Keratinocyte (primary cell): ENCODE data around the gene ADSL. TPM values are rescaled to one million over a fixed set of nuclear protein-coding genes. Genes with fewer than 3 reads are reported as not detected.

Source experiments
- DNase-seq: peaks from one replicate; pipeline ENCODE4 v3.0.0-alpha.2; 2011; ENCODE audit warnings: low read depth, missing footprints, low spot score
- FAIRE-seq: peaks from 2 replicates; lab custom pipeline; 2011; peaks lifted over from hg19 to GRCh38; lab: Jason Lieb, UNC
- H2AFZ ChIP-seq: 2 replicates; pipeline ENCODE4 v1.6.0; 2012; ENCODE audit warnings: low read length, control low read depth, inconsistent platforms; ENCODE audit not compliant: control insufficient read depth
- H3K27ac ChIP-seq: 2 replicates; pipeline ENCODE4 v1.5.1; 2011; ENCODE audit warnings: low read length; ENCODE audit not compliant: control insufficient read depth, insufficient read depth
- H3K27me3 ChIP-seq: 3 replicates; pipeline ENCODE4 v1.6.0; 2011; ENCODE audit warnings: low read length; ENCODE audit not compliant: control insufficient read depth, insufficient read depth; ENCODE audit errors: extremely low read depth
- H3K36me3 ChIP-seq, 2 experiments: 2 replicates in 1 of 2; 3 replicates in 1 of 2; pipeline ENCODE4 v1.5.1; 2011; ENCODE audit warnings: low read length in 2 of 2, mild to moderate bottlenecking in 1 of 2; ENCODE audit not compliant: control insufficient read depth in 2 of 2, insufficient read depth in 2 of 2; ENCODE audit errors: extremely low read depth in 1 of 2
- H3K4me1 ChIP-seq: 3 replicates; pipeline ENCODE4 v1.5.1; 2011; ENCODE audit warnings: low read length; ENCODE audit not compliant: control insufficient read depth, insufficient read depth; ENCODE audit errors: extremely low read depth
- H3K4me2 ChIP-seq: 3 replicates; pipeline ENCODE4 v1.6.0; 2011; ENCODE audit warnings: low read depth, low read length; ENCODE audit not compliant: control insufficient read depth, insufficient read depth; ENCODE audit errors: extremely low read depth
- H3K4me3 ChIP-seq, 3 experiments: fragments of 200-600 bp in 1 of 3; sonication (generic) in 1 of 3; 2 replicates in 2 of 3; 3 replicates in 1 of 3; pipeline ENCODE4 v1.5.1; 2011 to 2016; ENCODE audit warnings: low read length in 3 of 3, mild to moderate bottlenecking in 3 of 3, control low read depth in 2 of 3, inconsistent platforms in 1 of 3, low read depth in 1 of 3, mixed read lengths in 1 of 3, mixed run types in 1 of 3, moderate library complexity in 1 of 3; ENCODE audit not compliant: control insufficient read depth in 2 of 3, insufficient read depth in 2 of 3; ENCODE audit errors: extremely low read depth in 1 of 3
- H3K79me2 ChIP-seq: 2 replicates; pipeline ENCODE4 v1.6.0; 2012; ENCODE audit warnings: low read length; ENCODE audit not compliant: control insufficient read depth, insufficient read depth
- H3K9ac ChIP-seq: 3 replicates; pipeline ENCODE4 v1.6.0; 2011; ENCODE audit warnings: low read length; ENCODE audit not compliant: control insufficient read depth, insufficient read depth; ENCODE audit errors: extremely low read depth
- H3K9me1 ChIP-seq: 3 replicates; pipeline ENCODE4 v1.6.0; 2011; ENCODE audit warnings: low read length; ENCODE audit not compliant: control insufficient read depth, insufficient read depth; ENCODE audit errors: extremely low read depth
- H3K9me3 ChIP-seq: 2 replicates; pipeline ENCODE4 v1.5.1; 2012; ENCODE audit warnings: low read depth, low read length; ENCODE audit not compliant: control insufficient read depth
- H4K20me1 ChIP-seq: 3 replicates; pipeline ENCODE4 v1.6.0; 2011; ENCODE audit warnings: low read length; ENCODE audit not compliant: control insufficient read depth, insufficient read depth; ENCODE audit errors: extremely low read depth
- EZH2 ChIP-seq: IDR thresholded peaks from one replicate; pipeline ENCODE4 v1.6.1; 2012; ENCODE audit warnings: inconsistent platforms, mild to moderate bottlenecking, low read length, moderate library complexity
- dilution Hi-C: fragments of 300-500 bp; cut with MboI; formaldehyde crosslinking; loops from one replicate; pipeline ENCODE4 v1.7.0; 2020; ENCODE audit warnings: low sequenced_read_pairs; ENCODE audit not compliant: extremely low pct_ligation_motif_present
- polyA plus RNA-seq, 5 experiments: library from polyadenylated mRNA; depleted of rRNA in 3 of 5; stranded (reverse) in 3 of 5; stranded (forward) in 1 of 5; unstranded in 1 of 5; fragments of >200 nt; gene quantifications; 1 replicate in 1 of 5; 2 replicates in 3 of 5; 3 replicates in 1 of 5; pipeline versions ENCODE4 v1.2.1 to v1.2.3, GENCODE V29; 2011 to 2012; ENCODE audit warnings: missing spikeins in 2 of 5, low read depth in 1 of 5, low replicate concordance in 1 of 5
- TF ChIP-seq, protein P1 (sequence below), 3 experiments: IDR thresholded peaks in 1 of 3; conservative IDR thresholded peaks in 1 of 3; optimal IDR thresholded peaks in 1 of 3; 2 replicates in 2 of 3; 3 replicates in 1 of 3; pipeline versions ENCODE3 to v1.5.1; 2011; ENCODE audit warnings: low read length in 3 of 3, mild to moderate bottlenecking in 3 of 3, moderate library complexity in 2 of 3, control low read depth in 1 of 3, inconsistent platforms in 1 of 3; ENCODE audit not compliant: insufficient read depth in 2 of 3; ENCODE audit errors: extremely low read depth in 1 of 3

ADSL gene
- polyA plus RNA-seq, 1 donor (not counting 4 experiments of a cell fraction or from before 2014, with no cell fraction given), result 96.1 TPM

DNA sequence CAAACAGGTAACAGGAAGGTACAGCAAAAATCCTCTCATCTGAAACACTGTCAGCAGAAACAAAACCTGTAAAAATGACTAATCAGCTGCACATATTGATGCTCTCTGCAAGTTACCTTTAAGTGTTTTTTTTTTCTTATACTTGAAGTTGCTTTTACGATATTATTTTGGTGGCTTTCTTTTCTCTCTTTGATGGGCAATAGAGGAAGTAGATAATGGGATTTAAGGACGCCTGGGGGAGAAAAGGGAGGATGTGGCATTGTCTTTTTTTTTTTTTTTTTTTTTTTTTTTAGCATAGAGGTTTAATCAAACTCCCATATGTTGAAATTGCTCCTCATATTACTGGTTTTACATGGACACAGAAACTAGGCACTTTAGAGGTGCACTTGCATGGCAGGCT lies 11.4 kb upstream of the ADSL start:
- Histone ChIP-seq H3K9me1 (no peaks in the 10 kb centered on the region), H3K79me2 (no peaks in the 10 kb centered on the region), H4K20me1 (no peaks in the 10 kb centered on the region), H3K4me1 (no peaks in the 10 kb centered on the region), H3K9me3 (no peaks in the 10 kb centered on the region), H2AFZ (no peak overlapping the region), H3K27me3 (no peaks in the 10 kb centered on the region), H3K27ac (no peak overlapping the region), H3K9ac (no peak overlapping the region), H3K4me2 (no peak overlapping the region), H3K4me3 (no peak overlapping the region), H3K36me3 (peaks cover 0 to 5% of the 10 kb centered on the region in 2 experiments)
- FAIRE-seq (no peak), DNase-seq (no peak)
- dilution Hi-C loops, result no loop called here
- no peak for TF ChIP-seq EZH2
- TF ChIP-seq, protein P1, sequence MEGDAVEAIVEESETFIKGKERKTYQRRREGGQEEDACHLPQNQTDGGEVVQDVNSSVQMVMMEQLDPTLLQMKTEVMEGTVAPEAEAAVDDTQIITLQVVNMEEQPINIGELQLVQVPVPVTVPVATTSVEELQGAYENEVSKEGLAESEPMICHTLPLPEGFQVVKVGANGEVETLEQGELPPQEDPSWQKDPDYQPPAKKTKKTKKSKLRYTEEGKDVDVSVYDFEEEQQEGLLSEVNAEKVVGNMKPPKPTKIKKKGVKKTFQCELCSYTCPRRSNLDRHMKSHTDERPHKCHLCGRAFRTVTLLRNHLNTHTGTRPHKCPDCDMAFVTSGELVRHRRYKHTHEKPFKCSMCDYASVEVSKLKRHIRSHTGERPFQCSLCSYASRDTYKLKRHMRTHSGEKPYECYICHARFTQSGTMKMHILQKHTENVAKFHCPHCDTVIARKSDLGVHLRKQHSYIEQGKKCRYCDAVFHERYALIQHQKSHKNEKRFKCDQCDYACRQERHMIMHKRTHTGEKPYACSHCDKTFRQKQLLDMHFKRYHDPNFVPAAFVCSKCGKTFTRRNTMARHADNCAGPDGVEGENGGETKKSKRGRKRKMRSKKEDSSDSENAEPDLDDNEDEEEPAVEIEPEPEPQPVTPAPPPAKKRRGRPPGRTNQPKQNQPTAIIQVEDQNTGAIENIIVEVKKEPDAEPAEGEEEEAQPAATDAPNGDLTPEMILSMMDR (optimal IDR thresholded peaks at IDR 0.05 in 1 of 3, IDR thresholded peaks at IDR 0.05 in 1 of 3, conservative IDR thresholded peaks at IDR 0.05 in 1 of 3; ENCODE audit: extremely low read depth in 1 of 3, insufficient read depth in 2 of 3, low read length in 3 of 3), result no peak

DNA sequence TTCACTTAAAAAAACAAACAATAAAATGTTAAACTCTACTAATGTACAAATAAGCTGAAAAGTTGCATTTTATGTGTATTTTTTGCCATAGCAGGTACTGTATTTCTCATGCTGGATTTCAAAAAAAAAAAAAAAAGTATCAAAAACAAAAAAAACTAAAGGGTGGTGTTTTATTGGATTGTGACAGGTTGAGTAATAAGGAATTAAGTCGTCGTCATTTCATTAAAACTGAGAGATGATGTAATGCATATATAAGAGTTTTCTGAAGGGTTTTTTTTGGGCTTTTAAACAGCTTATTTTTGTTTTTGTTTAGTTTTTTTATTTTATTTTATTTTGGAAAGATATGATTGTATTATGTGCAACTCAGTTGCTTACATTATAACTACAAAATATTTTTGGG lies 10.9 kb upstream of the ADSL start:
- no peak overlapping the region for H3K4me3 ChIP-seq
- H3K27ac ChIP-seq, result no peak overlapping the region
- no peak overlapping the region for H2AFZ ChIP-seq
- H4K20me1 ChIP-seq, result no peaks in the 10 kb centered on the region
- TF ChIP-seq, protein P1 (optimal IDR thresholded peaks at IDR 0.05 in 1 of 3, IDR thresholded peaks at IDR 0.05 in 1 of 3, conservative IDR thresholded peaks at IDR 0.05 in 1 of 3; ENCODE audit: extremely low read depth in 1 of 3, insufficient read depth in 2 of 3, low read length in 3 of 3), result no peak
- TF ChIP-seq EZH2, result no peak
- H3K4me1 ChIP-seq, result no peaks in the 10 kb centered on the region
- H3K9ac ChIP-seq, result no peak overlapping the region
- no peaks in the 10 kb centered on the region for H3K79me2 ChIP-seq
- dilution Hi-C loops, result no loop called here
- DNase-seq (no peak), FAIRE-seq (no peak)
- no peaks in the 10 kb centered on the region for H3K9me3 ChIP-seq
- H3K4me2 ChIP-seq, result no peak overlapping the region
- no peaks in the 10 kb centered on the region for H3K27me3 ChIP-seq
- no peaks in the 10 kb centered on the region for H3K9me1 ChIP-seq
- peaks cover 0 to 5% of the 10 kb centered on the region in 2 experiments for H3K36me3 ChIP-seq
